Measurements from ENCODE around the gene CFAP157.

Gene CFAP157

GRCh38 chr9:127703289-127703946 lies 3.4 kb upstream of the CFAP157 start:
- POLR2A ChIA-PET, result no interaction called here
- TF ChIP-seq CTCF (IDR thresholded peaks at IDR 0.05; ENCODE audit: control extremely low read depth, extremely low read depth, low read depth, missing control alignments), result no peak
- CTCF ChIA-PET, result interaction anchor here (1.1 to 6.1 kb wide), 5 partner anchors 10 to 31 kb away, joined by 3 to 28 read pairs (median 3); partner anchors contain the start of gene TOR2A
- DNase-seq (ENCODE audit: extremely low spot score), result no peak

- TF ChIP-seq CTCF (IDR thresholded peaks at IDR 0.05; ENCODE audit: control extremely low read depth, extremely low read depth, low read depth, missing control alignments), result no peak
- POLR2A ChIA-PET, result no interaction called here
- no peak for DNase-seq (ENCODE audit: extremely low spot score)
- CTCF ChIA-PET, result interaction anchor here (1.1 to 6.1 kb wide), 4 partner anchors 24 to 215 kb away, joined by 3 to 28 read pairs (median 4); partner anchors contain the start of gene TOR2A
Measured at GRCh38 chr9:127705577-127706379, 1.0 kb upstream of the CFAP157 start.

GRCh38 chr9:127707766-127708165 lies 978 bp downstream of the CFAP157 start:
- POLR2A ChIA-PET, result no interaction called here
- TF ChIP-seq CTCF (IDR thresholded peaks at IDR 0.05; ENCODE audit: control extremely low read depth, extremely low read depth, low read depth, missing control alignments), result no peak
- CTCF ChIA-PET, result interaction anchor here (1.1 to 6.1 kb wide), 2 partner anchors 9 to 26 kb away, joined by 5 to 28 read pairs; partner anchors contain the start of genes TOR2A and TTC16
- DNase-seq (ENCODE audit: extremely low spot score), result peak; percentile 58

- no peak for TF ChIP-seq CTCF (IDR thresholded peaks at IDR 0.05; ENCODE audit: control extremely low read depth, extremely low read depth, low read depth, missing control alignments)
- CTCF ChIA-PET, result interaction anchor here (0.9 to 3.7 kb wide), 2 partner anchors 22 to 25 kb away, joined by 4 to 24 read pairs; partner anchors contain the start of gene TOR2A
- POLR2A ChIA-PET, result no interaction called here
- no peak for DNase-seq (ENCODE audit: extremely low spot score)
Measured at GRCh38 chr9:127708952-127709587, 2.3 kb downstream of the CFAP157 start.

- no peak for TF ChIP-seq CTCF (IDR thresholded peaks at IDR 0.05; ENCODE audit: control extremely low read depth, extremely low read depth, low read depth, missing control alignments)
- POLR2A ChIA-PET, result interaction anchor here (0.7 kb wide), 1 partner anchor 211 kb away, joined by 3 read pairs; no protein-coding TSS in a partner anchor
- CTCF ChIA-PET, result interaction anchor here (1.6 to 3.7 kb wide), 3 partner anchors 10 to 159 kb away, joined by 6 to 24 read pairs (median 8); partner anchors contain the start of gene TOR2A
- no peak for DNase-seq (ENCODE audit: extremely low spot score)
Measured at GRCh38 chr9:127710204-127710783, 3.5 kb downstream of the CFAP157 start.

All from GM10248 (cell line).